OCI-LY1 (cell line): ENCODE results near the gene TEAD1.

ENCODE experiments used
- H2AFZ ChIP-seq: fragments of 200-600 bp; sonication (generic), shearing (Covaris generic); 2 replicates; pipeline ENCODE4 v1.6.0; 2014; ENCODE audit warnings: antibody characterized with exemption, mild to moderate bottlenecking, low read length
- H3F3A ChIP-seq: fragments of 200-600 bp; sonication (generic), shearing (Covaris generic); 2 replicates; pipeline ENCODE4 v1.6.0; 2014; ENCODE audit warnings: mild to moderate bottlenecking, antibody characterized with exemption, low read length, moderate library complexity; ENCODE audit not compliant: insufficient read depth
- H3K27ac ChIP-seq: fragments of 200-600 bp; sonication (generic); 2 replicates; pipeline ENCODE4 v1.5.1; 2014; ENCODE audit warnings: low read length, mixed run types, mild to moderate bottlenecking, low read depth; ENCODE audit not compliant: poor library complexity, severe bottlenecking
- H3K27me3 ChIP-seq: fragments of 200-600 bp; sonication (generic); 2 replicates; pipeline ENCODE4 v1.6.0; 2014; ENCODE audit warnings: antibody characterized with exemption, mild to moderate bottlenecking, low read length, moderate library complexity; ENCODE audit not compliant: insufficient read depth
- H3K36me3 ChIP-seq: fragments of 200-600 bp; sonication (generic); 2 replicates; pipeline ENCODE4 v1.6.1; 2014; ENCODE audit warnings: mild to moderate bottlenecking, antibody characterized with exemption, low read length, moderate library complexity, mixed read lengths; ENCODE audit not compliant: insufficient read depth
- H3K4me1 ChIP-seq: fragments of 200-600 bp; sonication (generic); 2 replicates; pipeline ENCODE4 v1.5.1; 2014; ENCODE audit warnings: mild to moderate bottlenecking, low read length, moderate library complexity; ENCODE audit not compliant: insufficient read depth, severe bottlenecking
- H3K4me2 ChIP-seq: fragments of 200-600 bp; sonication (generic), shearing (Covaris generic); 2 replicates; pipeline ENCODE4 v1.6.1; 2014; ENCODE audit warnings: low read length
- H3K4me3 ChIP-seq: fragments of 200-600 bp; sonication (generic); 2 replicates; pipeline ENCODE4 v1.5.1; 2014; ENCODE audit warnings: low read length, low read depth, mild to moderate bottlenecking, mixed read lengths; ENCODE audit not compliant: poor library complexity, severe bottlenecking
- H3K79me2 ChIP-seq: fragments of 200-600 bp; shearing (Covaris generic); 2 replicates; pipeline ENCODE4 v1.6.1; 2016; ENCODE audit warnings: mixed run types, low read length, mixed read lengths; ENCODE audit not compliant: insufficient read depth
- H3K9ac ChIP-seq: fragments of 200-600 bp; sonication (generic), shearing (Covaris generic); 2 replicates; pipeline ENCODE4 v1.6.1; 2014; ENCODE audit warnings: mild to moderate bottlenecking, low read length, mixed read lengths
- H3K9me2 ChIP-seq: fragments of 200-600 bp; sonication (generic), shearing (Covaris generic); 2 replicates; pipeline ENCODE4 v1.6.1; 2014; ENCODE audit warnings: low read depth, mild to moderate bottlenecking, low read length, mixed read lengths
- H3K9me3 ChIP-seq: fragments of 200-600 bp; shearing (Covaris generic); 2 replicates; pipeline ENCODE4 v1.6.1; 2014; ENCODE audit warnings: low read length, mixed read lengths
- H4K20me1 ChIP-seq: fragments of 200-600 bp; sonication (generic), shearing (Covaris generic); 2 replicates; pipeline ENCODE4 v1.6.0; 2016; ENCODE audit warnings: mild to moderate bottlenecking, low read length; ENCODE audit not compliant: insufficient read depth
- CTCF ChIP-seq: fragments of 200-600 bp; sonication (generic), shearing (Covaris generic); IDR thresholded peaks from 2 replicates; pipeline ENCODE4 v1.5.1; 2017; ENCODE audit warnings: mild to moderate bottlenecking, antibody characterized with exemption, low read length, moderate library complexity, mixed read lengths
- EZH2 ChIP-seq: fragments of 200-600 bp; sonication (generic), shearing (Covaris generic); IDR thresholded peaks from 2 replicates; pipeline ENCODE4 v1.8.0; 2017; ENCODE audit warnings: borderline replicate concordance, mixed run types, mild to moderate bottlenecking, antibody characterized with exemption, low read length, moderate library complexity, mixed read lengths

The TEAD1 gene

GRCh38 chr11:12681466-12681865, 7.2 kb downstream of the TEAD1 start:
- Histone ChIP-seq H3K79me2 (no peaks in the 10 kb centered on the region), H4K20me1 (no peaks in the 10 kb centered on the region)

GRCh38 chr11:12682288-12682687, 8.1 kb downstream of the TEAD1 start:
- Histone ChIP-seq H4K20me1 (no peaks in the 10 kb centered on the region), H3F3A (no peaks in the 10 kb centered on the region), H3K27me3 (no peaks in the 10 kb centered on the region), H3K36me3 (no peaks in the 10 kb centered on the region), H3K79me2 (no peaks in the 10 kb centered on the region), H3K27ac (no peak overlapping the region), H3K9ac (no peak overlapping the region), H3K9me3 (no peaks in the 10 kb centered on the region), H3K4me1 (no peaks in the 10 kb centered on the region), H3K9me2 (no peaks in the 10 kb centered on the region), H3K4me2 (no peak overlapping the region), H2AFZ (no peak overlapping the region), H3K4me3 (no peak overlapping the region)
- TF ChIP-seq CTCF, result no peak
- no peak for TF ChIP-seq EZH2

More at GRCh38 chr11:12681466-12681865, 7.2 kb downstream of the TEAD1 start:
- Histone ChIP-seq H3K9ac (no peak overlapping the region), H3K9me3 (no peaks in the 10 kb centered on the region), H3K27me3 (no peaks in the 10 kb centered on the region), H3K9me2 (no peaks in the 10 kb centered on the region), H3K4me2 (no peak overlapping the region), H3K27ac (no peak overlapping the region), H3K4me1 (no peaks in the 10 kb centered on the region), H3K36me3 (no peaks in the 10 kb centered on the region), H2AFZ (no peak overlapping the region), H3K4me3 (no peak overlapping the region), H3F3A (no peaks in the 10 kb centered on the region)
- TF ChIP-seq CTCF (no peak), EZH2 (no peak)

- H3K9me3 ChIP-seq, result no peaks in the 10 kb centered on the region
Measured at GRCh38 chr11:12682737-12683500, 8.7 kb downstream of the TEAD1 start.

More at GRCh38 chr11:12682737-12683500, 8.7 kb downstream of the TEAD1 start:
- no peaks in the 10 kb centered on the region for H3K79me2 ChIP-seq
- H3F3A ChIP-seq, result no peaks in the 10 kb centered on the region
- no peak overlapping the region for H3K4me3 ChIP-seq
- H3K4me1 ChIP-seq, result no peaks in the 10 kb centered on the region
- H2AFZ ChIP-seq, result no peak overlapping the region
- H3K9me2 ChIP-seq, result no peaks in the 10 kb centered on the region
- no peak overlapping the region for H3K4me2 ChIP-seq
- no peaks in the 10 kb centered on the region for H4K20me1 ChIP-seq
- TF ChIP-seq EZH2 (no peak), CTCF (no peak)
- no peak overlapping the region for H3K9ac ChIP-seq
- H3K27me3 ChIP-seq, result no peaks in the 10 kb centered on the region
- H3K27ac ChIP-seq, result no peak overlapping the region
- H3K36me3 ChIP-seq, result no peaks in the 10 kb centered on the region
